GM12801 (cell line): ENCODE data around the gene AGER.

Experiments
- CTCF ChIP-seq: IDR thresholded peaks from one replicate; pipeline ENCODE4 v1.5.1; 2011; ENCODE audit warnings: control low read depth; ENCODE audit not compliant: insufficient read length; ENCODE audit errors: extremely low read depth

The AGER gene

GRCh38 chr6:32187009-32187709, 3.1 kb upstream of the AGER start:
- TF ChIP-seq CTCF = no peak

DNA sequence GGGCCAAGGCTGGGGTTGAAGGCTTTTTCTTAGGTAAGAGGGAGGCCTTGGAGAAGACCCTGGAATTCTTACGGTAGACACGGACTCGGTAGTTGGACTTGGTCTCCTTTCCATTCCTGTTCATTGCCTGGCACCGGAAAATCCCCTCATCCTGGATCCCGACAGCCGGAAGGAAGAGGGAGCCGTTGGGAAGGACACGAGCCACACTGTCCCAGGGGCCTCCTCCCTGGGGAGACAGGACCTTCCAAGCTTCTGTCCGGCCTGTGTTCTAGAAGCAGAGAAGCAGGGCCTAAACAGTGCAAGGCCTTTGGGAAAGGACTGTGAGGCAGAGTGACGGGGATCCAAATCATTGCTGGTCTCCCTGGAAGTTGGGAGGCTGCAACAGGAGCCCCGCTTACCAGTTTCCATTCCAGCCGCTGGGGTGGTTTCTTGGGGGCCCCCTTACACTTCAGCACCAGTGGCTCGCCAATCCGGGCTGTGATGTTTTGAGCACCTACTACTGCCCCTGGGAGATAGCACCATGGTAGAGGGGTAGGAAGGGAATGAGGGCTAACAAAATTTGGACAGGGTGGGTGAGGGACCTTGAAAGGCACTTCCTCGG, 470 bp downstream of the AGER start:
- no peak for TF ChIP-seq CTCF

DNA sequence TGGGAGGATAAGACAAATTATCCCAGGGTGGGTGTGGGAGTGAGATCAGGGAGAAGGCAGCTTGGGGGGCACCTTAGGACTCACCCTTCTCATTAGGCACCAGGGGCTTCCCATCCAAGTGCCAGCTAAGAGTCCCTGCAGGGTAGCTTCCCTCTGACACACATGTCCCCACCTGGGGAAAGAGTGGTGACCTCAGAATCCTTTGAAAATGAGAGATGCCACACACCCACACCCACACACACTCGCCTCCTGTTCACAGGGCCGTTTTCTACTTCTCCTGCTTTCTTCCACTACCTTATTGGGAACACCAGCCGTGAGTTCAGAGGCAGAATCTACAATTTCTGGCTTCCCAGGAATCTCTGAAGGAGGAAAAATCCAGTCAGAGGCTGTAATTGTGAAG, 1.0 kb downstream of the AGER start:
- TF ChIP-seq CTCF = no peak

- no peak for TF ChIP-seq CTCF
Observed at GRCh38 chr6:32182555-32182981, 1.5 kb downstream of the AGER start.

DNA sequence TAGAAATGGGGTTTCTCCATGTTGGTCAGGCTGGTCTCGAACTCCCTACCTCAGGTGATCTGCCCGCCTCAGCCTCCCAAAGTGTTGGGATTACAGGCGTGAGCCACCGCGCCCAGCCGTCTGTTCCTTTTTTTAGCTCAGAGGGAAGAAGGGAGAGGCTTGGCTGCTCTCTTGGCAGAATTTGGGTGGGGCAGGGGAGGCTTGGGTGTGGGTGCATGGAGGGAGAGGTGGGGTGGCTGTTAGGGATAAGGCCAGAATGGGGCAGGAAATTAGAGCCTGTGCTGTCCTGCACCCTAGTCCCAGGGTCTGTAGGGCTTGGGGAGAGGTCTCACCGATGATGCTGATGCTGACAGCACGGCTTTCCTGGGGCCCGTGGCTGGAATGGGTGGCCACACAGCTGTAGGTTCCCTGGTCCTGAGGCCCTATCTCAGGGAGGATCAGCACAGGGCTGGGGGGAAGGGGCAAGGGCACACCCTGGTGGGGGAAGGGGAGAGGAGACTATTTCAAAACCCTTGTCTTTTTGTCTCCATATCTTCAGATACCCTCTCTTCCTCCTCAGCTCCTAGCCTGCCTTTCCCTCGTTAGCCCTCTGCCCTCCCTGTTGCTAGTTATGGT, 2.0 kb downstream of the AGER start:
- TF ChIP-seq CTCF = no peak

GRCh38 chr6:32181148-32181702, 2.8 kb downstream of the AGER start:
- no peak for TF ChIP-seq CTCF

DNA sequence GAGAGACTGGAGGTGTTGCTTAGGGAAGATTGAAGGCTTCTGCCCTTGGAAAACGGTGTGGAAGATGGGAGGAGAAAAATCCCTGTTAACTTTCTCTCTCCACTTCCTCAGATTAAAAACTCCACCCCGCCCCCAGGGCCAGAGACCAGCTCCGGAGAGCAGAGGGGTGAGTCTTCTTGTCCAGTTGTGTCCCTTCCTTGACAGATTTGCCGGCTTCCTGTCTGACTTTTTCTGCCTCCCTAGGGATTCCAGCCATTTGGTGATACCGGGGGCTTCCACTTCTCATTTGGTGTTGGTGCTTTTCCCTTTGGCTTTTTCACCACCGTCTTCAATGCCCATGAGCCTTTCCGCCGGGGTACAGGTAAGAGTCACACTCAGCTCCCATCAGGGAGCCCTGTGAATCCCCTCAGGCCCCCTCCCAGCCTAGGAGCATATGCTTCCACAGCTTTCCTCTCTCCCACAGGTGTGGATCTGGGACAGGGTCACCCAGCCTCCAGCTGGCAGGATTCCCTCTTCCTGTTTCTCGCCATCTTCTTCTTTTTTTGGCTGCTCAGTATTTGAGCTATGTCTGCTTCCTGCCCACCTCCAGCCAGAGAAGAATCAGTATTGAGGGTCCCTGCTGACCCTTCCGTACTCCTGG, 4.2 kb downstream of the AGER start:
- no peak for TF ChIP-seq CTCF
